OCI-LY3 (cell line): Measurements from ENCODE around the gene HECTD4.

ENCODE experiments used
- CTCF ChIP-seq: fragments of 200-600, 300-600 bp; sonication (generic); IDR thresholded peaks from 2 replicates; pipeline ENCODE4 v1.5.1; 2014; ENCODE audit warnings: antibody characterized with exemption, low read length, low read depth
- EZH2phosphoT487 ChIP-seq: fragments of 200-600 bp; shearing (Covaris generic); IDR thresholded peaks from 2 replicates; pipeline ENCODE4 v1.6.1; 2018; ENCODE audit warnings: antibody characterized with exemption, mixed run types, low read depth

- TF ChIP-seq CTCF (no peak), EZH2phosphoT487 (no peak)
Observed at GRCh38 chr12:112288638-112289037, 93.6 kb downstream of the HECTD4 start.
